ENCODE measurements around the gene HAAO.

Gene HAAO

GRCh38 chr2:42806786-42807185, 14.4 kb upstream of the HAAO start:
- H3K27ac ChIP-seq, result no peak overlapping the region
- TF ChIP-seq ZFX (IDR thresholded peaks at IDR 0.05; ENCODE audit: borderline replicate concordance) (no peak), CTCF (IDR thresholded peaks at IDR 0.05) (no peak)

- H3K27ac ChIP-seq, result no peak overlapping the region
- no peak for TF ChIP-seq CTCF (IDR thresholded peaks at IDR 0.05)
- TF ChIP-seq ZFX (IDR thresholded peaks at IDR 0.05; ENCODE audit: borderline replicate concordance), result no peak
These were observed 12.5 kb upstream of the HAAO start for GRCh38 chr2:42804891-42805290.

GRCh38 chr2:42804338-42804737, 12.0 kb upstream of the HAAO start:
- no peak overlapping the region for H3K27ac ChIP-seq
- TF ChIP-seq CTCF (IDR thresholded peaks at IDR 0.05) (no peak), ZFX (IDR thresholded peaks at IDR 0.05; ENCODE audit: borderline replicate concordance) (no peak)

GRCh38 chr2:42802150-42802549, 9.8 kb upstream of the HAAO start:
- H3K27ac ChIP-seq, result no peak overlapping the region
- TF ChIP-seq CTCF (IDR thresholded peaks at IDR 0.05), result no peak
- no peak for TF ChIP-seq ZFX (IDR thresholded peaks at IDR 0.05; ENCODE audit: borderline replicate concordance)

GRCh38 chr2:42801381-42801780, 9.0 kb upstream of the HAAO start:
- no peak overlapping the region for H3K27ac ChIP-seq
- no peak for TF ChIP-seq ZFX (IDR thresholded peaks at IDR 0.05; ENCODE audit: borderline replicate concordance)
- no peak for TF ChIP-seq CTCF (IDR thresholded peaks at IDR 0.05)

- H3K27ac ChIP-seq, result no peak overlapping the region
- TF ChIP-seq CTCF (IDR thresholded peaks at IDR 0.05) (no peak), ZFX (IDR thresholded peaks at IDR 0.05; ENCODE audit: borderline replicate concordance) (no peak)
These were observed 8.6 kb upstream of the HAAO start for GRCh38 chr2:42800981-42801380.

GRCh38 chr2:42800461-42800962, 8.1 kb upstream of the HAAO start:
- no peak overlapping the region for H3K27ac ChIP-seq
- TF ChIP-seq ZFX (IDR thresholded peaks at IDR 0.05; ENCODE audit: borderline replicate concordance) (no peak), CTCF (IDR thresholded peaks at IDR 0.05) (no peak)
